NCI-H128 (cell line): ENCODE results near the gene PLXNA4.

ENCODE experiments used
- DNase-seq: peaks from one replicate; lab custom pipeline; 2025; ENCODE audit not compliant: unreplicated experiment; lab: John Stamatoyannopoulos, UW

Gene PLXNA4

DNA sequence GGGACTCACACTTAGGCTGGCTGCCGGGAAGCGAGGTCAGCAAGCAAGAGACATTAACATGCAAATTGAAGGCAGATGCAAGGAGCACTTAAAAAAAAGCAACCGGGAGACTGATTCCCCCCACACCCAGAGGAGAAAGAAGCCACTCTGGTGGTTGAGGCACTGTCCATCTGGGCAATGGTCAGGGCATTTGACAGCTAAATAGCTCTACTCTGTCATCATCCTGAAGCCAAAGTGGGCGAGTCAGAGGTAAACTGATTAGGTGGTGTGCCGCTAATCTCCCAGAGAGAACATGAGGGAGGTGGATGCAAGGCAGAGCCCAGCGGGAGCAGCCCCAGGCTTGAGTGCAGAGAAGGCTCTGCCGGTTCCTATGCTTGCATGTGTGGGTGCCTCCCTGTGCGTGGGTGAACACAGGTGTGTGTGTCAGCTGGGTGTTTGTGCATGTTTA lies 100.6 kb downstream of the PLXNA4 start:
- no peak for DNase-seq

DNA sequence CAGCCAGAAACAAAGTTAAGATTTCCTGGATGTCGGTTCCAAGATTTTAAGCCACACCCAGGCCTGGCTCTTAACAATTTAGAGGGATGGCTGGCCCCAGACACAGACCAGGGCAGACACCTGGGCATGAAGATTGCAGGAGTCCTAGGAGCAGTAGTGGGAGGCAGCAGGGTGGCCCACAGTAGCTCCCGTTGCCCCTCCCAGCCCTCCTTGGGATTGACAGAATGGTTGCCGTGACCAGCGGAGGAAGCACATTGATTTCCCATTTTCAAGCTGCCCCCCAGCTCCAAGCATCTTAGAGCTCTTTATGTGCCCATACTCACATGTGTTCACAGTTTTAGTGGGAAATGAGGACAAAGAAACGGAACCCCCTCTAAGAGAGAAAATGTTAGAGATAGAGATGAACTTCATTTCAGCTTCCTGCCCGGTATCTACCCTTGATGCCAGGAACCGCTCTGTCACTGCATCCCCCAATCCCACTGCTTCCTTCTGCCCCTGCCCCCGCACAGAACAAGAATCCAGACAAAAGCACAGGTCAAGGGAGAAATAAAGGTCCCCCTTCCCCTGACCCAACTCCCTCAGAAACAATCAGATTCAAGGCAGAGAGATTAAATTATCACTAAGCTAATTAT lies 101.1 kb downstream of the PLXNA4 start:
- DNase-seq = no peak

DNA sequence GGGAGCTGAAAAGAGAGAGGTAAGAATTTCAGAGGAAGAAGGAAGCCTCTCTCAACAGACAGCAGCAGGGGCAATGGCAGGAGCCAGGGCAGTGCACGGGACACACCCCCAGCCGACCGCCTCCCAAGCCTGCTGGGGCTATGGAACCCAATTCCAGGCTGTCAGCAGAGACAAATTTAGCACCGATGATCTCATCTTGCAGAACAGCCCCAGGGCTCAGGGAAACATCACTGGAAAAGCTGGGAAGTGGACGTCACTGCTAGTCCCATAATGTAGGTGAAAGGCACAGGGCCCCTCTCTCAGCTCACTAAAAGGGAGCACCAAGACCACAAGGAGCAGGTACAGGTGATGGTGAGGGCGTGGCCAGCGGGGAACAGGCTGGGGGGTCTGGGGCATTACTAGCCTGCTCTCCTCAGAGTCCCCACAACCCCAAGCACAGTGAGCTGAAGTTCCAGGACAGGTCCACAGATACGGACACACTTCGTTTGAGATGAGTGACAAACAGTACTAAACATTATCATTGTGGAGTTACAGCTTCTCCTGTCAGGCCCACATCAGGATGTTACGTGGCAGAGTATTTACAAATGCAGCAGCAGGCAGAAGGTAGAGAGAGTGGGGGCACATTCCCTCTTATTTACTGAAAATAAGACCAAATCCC lies 103.7 kb downstream of the PLXNA4 start:
- DNase-seq = no peak

DNA sequence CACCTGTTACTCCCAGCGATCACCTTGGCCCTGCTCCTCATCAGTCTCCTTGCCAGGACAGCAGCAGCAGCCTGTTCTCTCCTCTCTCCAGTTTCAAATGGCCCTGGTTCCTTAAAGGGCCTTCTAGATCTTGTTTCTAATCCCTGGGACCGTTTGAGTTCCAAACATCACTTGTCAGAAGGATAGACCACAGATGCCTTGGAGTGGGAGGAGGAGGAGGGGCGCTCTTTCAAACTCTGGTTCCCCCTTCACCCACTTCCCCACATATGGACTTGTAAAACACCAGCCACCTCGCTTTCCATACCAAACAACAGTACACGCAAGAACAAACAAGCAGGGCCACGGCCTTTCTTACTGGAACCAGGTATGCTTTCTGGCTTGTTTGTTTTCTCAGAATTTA lies 104.8 kb downstream of the PLXNA4 start:
- DNase-seq = no peak

DNA sequence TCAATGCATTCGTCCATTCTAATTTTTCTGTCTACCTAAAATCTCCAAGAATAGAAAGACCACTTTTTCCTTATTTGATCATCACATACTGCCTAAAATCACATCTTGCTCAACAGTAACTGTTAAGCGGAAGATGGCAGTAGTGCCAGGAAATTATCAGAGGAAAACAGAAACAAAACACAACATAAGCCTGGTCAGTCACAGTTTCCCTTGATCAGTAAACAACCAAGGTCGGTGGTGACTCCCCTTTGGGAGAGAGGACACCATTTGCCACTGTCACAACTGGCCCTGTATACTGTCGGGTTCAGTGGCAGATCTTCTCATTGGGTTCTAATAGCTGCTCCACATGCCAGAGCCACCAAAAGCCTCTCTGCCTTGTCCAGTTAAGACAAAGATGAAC lies 106.6 kb downstream of the PLXNA4 start:
- no peak for DNase-seq

GRCh38 chr7:132469264-132469663 lies 107.0 kb downstream of the PLXNA4 start:
- no peak for DNase-seq

GRCh38 chr7:132466367-132466766 lies 109.9 kb downstream of the PLXNA4 start:
- no peak for DNase-seq

DNA sequence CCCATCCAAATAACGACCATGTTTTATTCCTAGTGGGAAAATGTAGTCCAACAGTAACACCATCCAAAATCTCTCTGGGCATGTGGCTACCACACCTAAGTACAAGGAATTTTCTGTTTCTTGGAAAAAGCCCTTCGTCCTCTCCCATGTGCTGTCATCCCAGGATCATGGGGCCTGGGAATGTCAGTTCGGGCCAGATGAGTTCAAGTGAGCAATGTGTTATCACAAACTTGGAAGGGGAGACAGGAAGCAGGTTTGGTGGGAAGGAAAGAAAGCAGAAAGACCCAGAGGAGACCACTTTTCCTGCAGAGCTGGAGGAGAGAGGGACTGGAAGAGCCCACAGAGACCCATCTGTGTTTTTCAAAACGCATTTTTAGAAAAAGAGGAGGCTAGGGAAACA lies 110.8 kb downstream of the PLXNA4 start:
- no peak for DNase-seq

GRCh38 chr7:132464740-132465139 lies 111.5 kb downstream of the PLXNA4 start:
- no peak for DNase-seq

DNA sequence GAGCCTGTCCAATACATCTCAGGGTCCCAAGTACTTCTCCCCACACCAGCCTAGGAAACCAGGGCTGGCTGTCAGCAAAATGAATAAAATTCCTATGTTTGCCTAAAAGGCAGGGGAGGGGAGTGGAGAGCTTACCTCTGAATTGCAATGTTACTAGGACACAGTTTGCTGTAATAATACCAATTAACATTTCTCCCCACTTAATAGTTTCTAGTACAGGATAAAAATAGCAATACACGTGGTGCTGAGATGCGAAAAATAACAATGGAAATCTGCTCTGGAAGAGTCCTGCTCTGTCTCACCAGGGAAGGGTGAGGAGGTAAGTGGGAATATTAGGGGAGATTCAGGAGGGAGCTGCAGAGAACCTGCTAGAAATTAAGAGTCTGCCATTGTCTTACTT lies 112.3 kb downstream of the PLXNA4 start:
- no peak for DNase-seq

GRCh38 chr7:132462478-132462877 lies 113.8 kb downstream of the PLXNA4 start:
- no peak for DNase-seq

DNA sequence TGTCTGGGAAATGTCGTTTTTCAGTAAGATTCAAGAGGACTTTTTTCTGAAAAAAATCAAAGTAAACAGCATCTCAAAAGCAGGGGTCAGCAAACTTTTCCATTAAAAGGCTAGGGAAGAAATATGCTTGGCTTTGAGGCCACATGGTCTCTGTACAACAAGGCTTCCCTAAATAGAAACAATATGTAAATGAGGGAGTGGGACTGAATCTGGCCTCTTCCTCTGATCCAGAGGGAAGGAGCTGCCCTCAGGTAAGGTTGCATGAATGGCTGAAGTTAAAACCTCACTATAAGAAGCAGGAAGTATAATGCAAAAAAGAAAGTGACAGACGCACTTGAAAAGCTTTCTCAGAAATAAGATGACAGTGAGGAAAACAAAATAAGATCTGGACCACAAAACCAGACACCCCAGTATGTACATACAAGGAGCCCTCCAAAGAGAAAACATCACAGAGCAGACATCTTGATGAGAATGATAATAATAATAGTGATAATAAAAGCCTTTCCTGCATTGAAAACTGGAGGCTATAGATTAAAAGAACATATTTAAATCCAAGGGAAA lies 115.2 kb downstream of the PLXNA4 start:
- DNase-seq = no peak

GRCh38 chr7:132458729-132459128 lies 117.5 kb downstream of the PLXNA4 start:
- no peak for DNase-seq

- DNase-seq = no peak
These were observed 118.6 kb downstream of the PLXNA4 start for GRCh38 chr7:132457658-132458057.

DNA sequence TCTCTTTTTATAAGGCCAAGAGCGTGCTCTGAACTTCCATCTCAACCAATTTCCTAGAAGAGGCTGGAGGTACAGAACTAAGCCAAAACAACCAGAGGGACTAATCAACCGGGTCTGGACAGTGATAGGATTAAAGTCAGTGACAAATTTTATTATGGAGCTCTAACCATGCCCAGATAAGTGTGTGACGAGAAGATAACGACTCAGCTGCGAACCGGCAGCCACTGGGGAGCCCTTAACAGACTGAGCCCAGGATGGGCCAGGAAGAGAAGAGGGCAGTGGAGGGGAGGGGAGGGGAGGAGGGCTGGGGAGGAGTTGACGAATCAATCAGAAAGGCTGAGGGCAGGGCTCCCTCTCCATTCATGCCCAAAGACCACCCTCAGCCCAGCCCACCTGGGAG lies 119.9 kb downstream of the PLXNA4 start:
- DNase-seq = no peak

GRCh38 chr7:132455378-132455777 lies 120.9 kb downstream of the PLXNA4 start:
- peak; percentile 47 for DNase-seq

DNA sequence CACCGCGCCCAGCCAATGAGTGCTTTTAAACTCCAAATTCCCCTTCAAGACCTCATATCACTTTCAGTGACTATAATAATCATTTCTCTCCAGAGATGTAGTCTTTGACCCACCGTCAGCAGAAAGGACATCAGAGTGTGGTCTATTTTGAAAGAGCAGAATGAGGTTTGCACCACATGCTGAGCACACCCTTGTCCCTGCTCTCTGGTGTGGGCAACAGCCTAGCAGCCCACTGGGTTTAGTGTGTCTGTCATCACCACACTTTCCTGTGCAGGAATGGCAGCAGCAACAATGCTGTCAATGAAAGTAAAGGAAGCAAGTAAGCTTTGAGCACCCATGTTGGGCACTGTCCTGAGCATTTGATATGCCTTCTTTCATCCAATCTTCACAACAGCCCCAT lies 122.4 kb downstream of the PLXNA4 start:
- DNase-seq = no peak

- DNase-seq = no peak
These were observed 125.1 kb downstream of the PLXNA4 start for GRCh38 chr7:132451161-132451560.

- DNase-seq = no peak
These were observed 125.6 kb downstream of the PLXNA4 start for GRCh38 chr7:132450696-132451095.

DNA sequence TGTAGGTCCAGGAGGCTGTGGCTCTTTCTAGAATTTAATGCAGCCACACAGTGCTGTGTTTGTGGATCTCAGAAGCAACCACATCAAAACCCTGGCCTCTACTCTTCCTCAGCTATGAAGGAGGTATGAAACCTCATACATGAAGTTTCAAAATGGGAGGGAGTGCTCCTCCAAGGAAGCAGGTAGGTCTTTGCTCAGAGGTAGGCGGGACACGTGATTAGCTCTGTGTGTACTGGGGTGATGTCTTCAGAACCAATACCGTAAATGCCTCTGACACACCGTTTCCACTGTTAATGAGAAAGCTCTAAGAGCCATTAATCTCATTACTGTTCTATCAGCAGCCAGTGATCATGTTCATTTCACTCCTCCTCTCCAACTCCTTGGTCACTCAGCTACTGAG lies 126.1 kb downstream of the PLXNA4 start:
- DNase-seq = no peak

DNA sequence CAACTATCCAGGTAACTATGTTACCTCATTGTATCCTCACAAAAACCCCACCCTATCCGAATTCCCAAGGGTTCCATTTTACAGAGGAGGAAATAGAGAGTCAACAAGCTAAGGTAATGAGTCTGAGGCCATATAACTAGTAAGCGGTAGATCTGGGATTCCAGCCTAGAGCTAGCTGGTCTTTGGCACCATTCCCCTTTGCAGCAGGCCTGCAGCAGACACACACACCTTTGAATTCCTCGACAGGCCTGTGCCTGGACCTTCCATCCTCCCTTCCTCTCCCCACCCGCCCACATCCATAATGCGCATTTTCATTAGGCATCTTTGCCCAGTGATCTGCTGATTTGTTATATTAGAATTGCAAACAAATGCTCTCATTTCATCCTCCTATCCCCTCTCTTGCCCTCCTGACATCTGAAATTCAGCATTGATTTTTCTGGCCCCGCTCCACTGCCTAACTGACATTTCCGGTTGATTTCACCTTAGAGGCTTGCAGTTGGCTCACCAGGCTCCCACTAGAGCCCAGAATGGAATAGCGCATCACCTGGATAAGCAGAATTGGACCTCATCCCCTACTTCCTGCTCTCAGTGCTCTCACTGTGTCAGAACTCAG lies 129.5 kb downstream of the PLXNA4 start:
- no peak for DNase-seq

DNA sequence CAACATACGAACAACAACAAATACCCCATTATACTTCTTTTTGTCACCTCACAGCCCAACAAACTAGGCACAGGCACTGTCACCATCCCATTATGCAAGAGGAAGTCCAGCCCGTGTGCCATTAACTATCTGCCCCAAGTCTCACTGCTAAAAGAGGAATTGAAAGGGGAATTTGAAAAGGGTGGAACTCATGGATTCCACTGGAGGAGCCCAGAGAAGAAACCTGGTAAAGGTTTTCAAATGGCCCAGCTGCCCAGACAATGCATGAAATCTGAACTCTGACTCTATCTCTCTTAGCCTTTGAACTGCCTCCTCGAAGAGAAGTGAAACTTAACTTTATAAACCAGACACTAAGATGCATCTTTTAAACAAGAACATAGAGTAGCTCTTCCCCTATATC lies 130.0 kb downstream of the PLXNA4 start:
- DNase-seq = no peak
